Uterus (tissue), 2 donors: ENCODE results near the gene NEMF.

ENCODE experiments used
- POLR2A ChIP-seq, 2 donors: fragments of 450-650 bp; IDR thresholded peaks; one replicate each; pipeline ENCODE4 v1.6.1; 2016; ENCODE audit warnings: antibody characterized with exemption in 2 of 2, mild to moderate bottlenecking in 1 of 2, moderate library complexity in 1 of 2
- TF ChIP-seq, protein P1 (sequence below), 4 experiments: fragments of 200-600 bp in 2 of 4; fragments of 450-650 bp in 2 of 4; sonication (generic) in 2 of 4; IDR thresholded peaks; one replicate each; pipeline ENCODE4 v1.5.1; 2016 to 2019; ENCODE audit warnings: antibody characterized with exemption in 4 of 4, mild to moderate bottlenecking in 2 of 4, moderate library complexity in 1 of 4

- no peak for TF ChIP-seq POLR2A (IDR thresholded peaks at IDR 0.05)
- TF ChIP-seq, protein P1, sequence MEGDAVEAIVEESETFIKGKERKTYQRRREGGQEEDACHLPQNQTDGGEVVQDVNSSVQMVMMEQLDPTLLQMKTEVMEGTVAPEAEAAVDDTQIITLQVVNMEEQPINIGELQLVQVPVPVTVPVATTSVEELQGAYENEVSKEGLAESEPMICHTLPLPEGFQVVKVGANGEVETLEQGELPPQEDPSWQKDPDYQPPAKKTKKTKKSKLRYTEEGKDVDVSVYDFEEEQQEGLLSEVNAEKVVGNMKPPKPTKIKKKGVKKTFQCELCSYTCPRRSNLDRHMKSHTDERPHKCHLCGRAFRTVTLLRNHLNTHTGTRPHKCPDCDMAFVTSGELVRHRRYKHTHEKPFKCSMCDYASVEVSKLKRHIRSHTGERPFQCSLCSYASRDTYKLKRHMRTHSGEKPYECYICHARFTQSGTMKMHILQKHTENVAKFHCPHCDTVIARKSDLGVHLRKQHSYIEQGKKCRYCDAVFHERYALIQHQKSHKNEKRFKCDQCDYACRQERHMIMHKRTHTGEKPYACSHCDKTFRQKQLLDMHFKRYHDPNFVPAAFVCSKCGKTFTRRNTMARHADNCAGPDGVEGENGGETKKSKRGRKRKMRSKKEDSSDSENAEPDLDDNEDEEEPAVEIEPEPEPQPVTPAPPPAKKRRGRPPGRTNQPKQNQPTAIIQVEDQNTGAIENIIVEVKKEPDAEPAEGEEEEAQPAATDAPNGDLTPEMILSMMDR (IDR thresholded peaks at IDR 0.05) = peak in 1 of 4 experiments; percentile 4
These were observed 85.4 kb downstream of the NEMF start for GRCh38 chr14:49767270-49767570.
